HCT116 (cell line): Measurements from ENCODE around the gene RPL14. TPM values are rescaled to one million over a fixed set of nuclear protein-coding genes. Genes with fewer than 3 reads are reported as not detected.

Experiments
- ATAC-seq: fragments of 200-7000 bp; cut with Tn5 transposase; 2 replicates; pipeline ENCODE4 v1.9.1; 2020; ENCODE audit warnings: mild to moderate bottlenecking, moderate library complexity
- BruUV-seq: library from RNA; stranded (reverse); fragments of 400-500 nt; replicated peaks from 2 replicates; lab custom pipeline; 2021; lab: Mats Ljungman, UMichigan
- CTCF ChIA-PET: fragments of 300-600 bp; sonication (Branson Sonifier 250); formaldehyde crosslinking; loops from one replicate; lab custom pipeline; 2021; ENCODE audit warnings: antibody characterized with exemption; lab: Charles Lee
- POLR2A ChIA-PET: fragments of 300-600, 350-600 bp; sonication (Branson Sonifier 250); formaldehyde crosslinking; loops from one replicate; lab custom pipeline; 2021; ENCODE audit warnings: antibody characterized with exemption; lab: Charles Lee
- RAD21 ChIA-PET, 2 experiments: fragments of 300-600 bp; sonication (Branson Sonifier 250); formaldehyde crosslinking; loops; one replicate each; lab custom pipeline; 2023; ENCODE audit warnings: low total read pairs in 2 of 2; ENCODE audit not compliant: uncharacterized antibody in 2 of 2, unreplicated experiment in 2 of 2, low non-redundant PET in 1 of 2; lab: Charles Lee
- DNase-seq: peaks from one replicate; pipeline ENCODE4 v3.0.0-alpha.2; 2010; ENCODE audit warnings: low read depth, low spot score
- H2AFZ ChIP-seq: fragments of 200-600 bp; shearing (Covaris generic), sonication (generic); 2 replicates; pipeline ENCODE4 v1.6.1; 2017; ENCODE audit warnings: low read depth, mixed run types, mixed read lengths, antibody characterized with exemption, low read length; ENCODE audit not compliant: poor library complexity, severe bottlenecking
- H3K27ac ChIP-seq: 2 replicates; pipeline ENCODE4 v1.5.1; 2012; ENCODE audit warnings: low read depth, low read length
- H3K27me3 ChIP-seq: fragments of 200-600 bp; sonication (generic); 2 replicates; pipeline ENCODE4 v1.6.1; 2016; ENCODE audit warnings: mixed run types, low read length, mixed read lengths; ENCODE audit not compliant: insufficient read depth
- H3K36me3 ChIP-seq, 2 experiments: fragments of 200-500 bp in 1 of 2; fragments of 200-600 bp in 1 of 2; sonication (Bioruptor generic) in 1 of 2; sonication (generic) in 1 of 2; 2 replicates each; pipeline versions ENCODE4 v1.5.1 to v1.6.1; 2014 to 2016; ENCODE audit warnings: low read length in 2 of 2, inconsistent platforms in 1 of 2, mixed read lengths in 1 of 2, mixed run types in 1 of 2; ENCODE audit not compliant: insufficient read depth in 2 of 2, control insufficient read depth in 1 of 2
- H3K4me1 ChIP-seq, 2 experiments: fragments of 200-600 bp in 1 of 2; sonication (generic) in 1 of 2; 2 replicates each; pipeline versions ENCODE4 v1.5.1 to v1.6.1; 2012 to 2017; ENCODE audit warnings: low read length in 2 of 2, inconsistent platforms in 1 of 2, mild to moderate bottlenecking in 1 of 2, mixed read lengths in 1 of 2, mixed run types in 1 of 2, moderate library complexity in 1 of 2; ENCODE audit not compliant: insufficient read depth in 2 of 2, control insufficient read depth in 1 of 2
- H3K4me2 ChIP-seq: fragments of 200-600 bp; sonication (generic); 2 replicates; pipeline ENCODE4 v1.6.1; 2017; ENCODE audit warnings: mixed run types, low read length, mixed read lengths
- H3K4me3 ChIP-seq, 2 experiments: fragments of 200-600 bp in 1 of 2; sonication (generic) in 1 of 2; replicated peaks in 1 of 2; 2 replicates each; pipeline ENCODE4 v1.5.1; 2011 to 2016; ENCODE audit warnings: low read length in 2 of 2, control low read depth in 1 of 2, low read depth in 1 of 2, mild to moderate bottlenecking in 1 of 2, mixed read lengths in 1 of 2, mixed run types in 1 of 2
- H3K79me2 ChIP-seq: fragments of 200-600 bp; sonication (generic); 2 replicates; pipeline ENCODE4 v1.6.1; 2017; ENCODE audit warnings: mild to moderate bottlenecking, mixed run types, low read length, moderate library complexity, mixed read lengths; ENCODE audit not compliant: insufficient read depth
- H3K9ac ChIP-seq: fragments of 200-600 bp; sonication (generic); 2 replicates; pipeline ENCODE4 v1.6.1; 2016; ENCODE audit warnings: low read length, mixed read lengths
- H3K9me2 ChIP-seq: fragments of 200-600 bp; sonication (generic), shearing (Covaris generic); 2 replicates; pipeline ENCODE4 v1.6.1; 2017; ENCODE audit warnings: mixed run types, mild to moderate bottlenecking, moderate library complexity; ENCODE audit not compliant: insufficient read depth
- H3K9me3 ChIP-seq, 2 experiments: fragments of 200-500 bp in 1 of 2; fragments of 200-600 bp in 1 of 2; sonication (Bioruptor generic) in 1 of 2; sonication (generic) in 1 of 2; 2 replicates each; pipeline ENCODE4 v1.6.1; 2014 to 2017; ENCODE audit warnings: low read length in 2 of 2, mixed read lengths in 2 of 2, inconsistent platforms in 1 of 2, low read depth in 1 of 2, mild to moderate bottlenecking in 1 of 2, mixed run types in 1 of 2, moderate library complexity in 1 of 2; ENCODE audit not compliant: control insufficient read depth in 1 of 2, insufficient read depth in 1 of 2
- H4K20me1 ChIP-seq: fragments of 200-600 bp; sonication (generic), shearing (Covaris generic); 2 replicates; pipeline ENCODE4 v1.6.1; 2017; ENCODE audit warnings: mixed run types, mild to moderate bottlenecking, moderate library complexity; ENCODE audit not compliant: insufficient read depth
- ELF1 ChIP-seq: IDR thresholded peaks from 2 replicates; pipeline ENCODE4 v1.6.1; 2012; ENCODE audit warnings: low read depth, borderline replicate concordance
- JUND ChIP-seq: IDR thresholded peaks from 2 replicates; pipeline ENCODE4 v1.6.1; 2012
- POLR2A ChIP-seq: IDR thresholded peaks from 2 replicates; pipeline ENCODE4 v1.7.0; 2011; ENCODE audit warnings: borderline replicate concordance; ENCODE audit not compliant: insufficient read depth, insufficient read length; ENCODE audit errors: extremely low read depth
- POLR2AphosphoS5 ChIP-seq: IDR thresholded peaks from 2 replicates; pipeline ENCODE4 v1.6.1; 2011; ENCODE audit warnings: mild to moderate bottlenecking, low read depth, low read length, moderate library complexity
- SIN3A ChIP-seq: IDR thresholded peaks from 2 replicates; pipeline ENCODE4 v1.6.1; 2012; ENCODE audit warnings: low read depth
- SP1 ChIP-seq: IDR thresholded peaks from 2 replicates; pipeline ENCODE4 v1.6.1; 2012; ENCODE audit warnings: low read depth
- SRF ChIP-seq: IDR thresholded peaks from 2 replicates; pipeline ENCODE4 v1.6.1; 2012; ENCODE audit warnings: low read depth
- TCF7L2 ChIP-seq: IDR thresholded peaks from 2 replicates; pipeline ENCODE4 v1.7.0; 2011; ENCODE audit warnings: borderline replicate concordance, inconsistent platforms; ENCODE audit not compliant: insufficient read depth, insufficient read length; ENCODE audit errors: extremely low read depth
- YY1 ChIP-seq: IDR thresholded peaks from 2 replicates; pipeline ENCODE4 v1.6.1; 2011; ENCODE audit warnings: low read length, low read depth, moderate library complexity, mild to moderate bottlenecking; ENCODE audit not compliant: insufficient replicate concordance; ENCODE audit errors: extremely low read depth
- ZNF274 ChIP-seq: fragments of 200-500 bp; sonication (Bioruptor generic); IDR thresholded peaks from 2 replicates; pipeline ENCODE4 v1.6.1; 2014; ENCODE audit warnings: mild to moderate bottlenecking, low read depth, low read length, inconsistent platforms
- intact Hi-C: fragments of 100-400 bp; cut with micrococcal nuclease; formaldehyde crosslinking; loops from 2 replicates; pipeline ENCODE4 v1.10.0; 2022
- total RNA-seq: library from RNA; stranded (reverse); gene quantifications from one replicate; pipeline ENCODE4 v1.2.1, GENCODE V29; 2021; ENCODE audit not compliant: unreplicated experiment
- TF ChIP-seq, protein P1 (sequence below): IDR thresholded peaks from 2 replicates; pipeline ENCODE4 v1.6.1; 2012
- TF ChIP-seq, protein P2 (sequence below): IDR thresholded peaks from 2 replicates; pipeline ENCODE4 v1.6.1; 2012

RPL14 gene
- total RNA-seq, 1 experiment from 2014 or later = 2,938 TPM

GRCh38 chr3:40414270-40414669 lies 42.9 kb upstream of the RPL14 start:
- DNase-seq (no peak), ATAC-seq (no peak)
- Histone ChIP-seq H3K9me2 (no peaks in the 10 kb centered on the region), H3K9ac (no peak overlapping the region), H3K27me3 (peaks cover 22% of the 10 kb centered on the region; the same call in 1 of the 2 replicates), H3K4me2 (no peak overlapping the region), H2AFZ (no peak overlapping the region), H3K9me3 (no peaks in the 10 kb centered on the region), H3K27ac (no peak overlapping the region), H3K4me3 (no peak overlapping the region), H3K79me2 (no peaks in the 10 kb centered on the region)
- CTCF ChIA-PET = no interaction called here
- RAD21 ChIA-PET = interaction anchor here in 1 of 2 experiments (0.6 kb wide), 1 partner anchor 20 kb away, joined by 4 read pairs; no protein-coding TSS in a partner anchor
- intact Hi-C loops = no loop called here
- no TSS peak for BruUV-seq
- no peak for TF ChIP-seq ELF1
- TF ChIP-seq, protein P1, sequence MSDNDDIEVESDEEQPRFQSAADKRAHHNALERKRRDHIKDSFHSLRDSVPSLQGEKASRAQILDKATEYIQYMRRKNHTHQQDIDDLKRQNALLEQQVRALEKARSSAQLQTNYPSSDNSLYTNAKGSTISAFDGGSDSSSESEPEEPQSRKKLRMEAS = no peak
- no peak for TF ChIP-seq YY1
- TF ChIP-seq SP1 = no peak
- no peak for TF ChIP-seq SIN3A
- TF ChIP-seq, protein P2, sequence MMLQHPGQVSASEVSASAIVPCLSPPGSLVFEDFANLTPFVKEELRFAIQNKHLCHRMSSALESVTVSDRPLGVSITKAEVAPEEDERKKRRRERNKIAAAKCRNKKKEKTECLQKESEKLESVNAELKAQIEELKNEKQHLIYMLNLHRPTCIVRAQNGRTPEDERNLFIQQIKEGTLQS = no peak
- TF ChIP-seq TCF7L2 = no peak
- TF ChIP-seq POLR2A = no peak
- TF ChIP-seq JUND = no peak
- TF ChIP-seq ZNF274 = no peak
- no peak for TF ChIP-seq SRF
- TF ChIP-seq POLR2AphosphoS5 = no peak
- TF ChIP-seq, all 23 proteins: peak for 0
- H3K36me3 ChIP-seq = no peaks in the 10 kb centered on the region
- POLR2A ChIA-PET = no interaction called here
- H3K4me1 ChIP-seq = peaks cover 0 to 4% of the 10 kb centered on the region in 2 experiments; a peak in 1 of 4 replicates
- no peaks in the 10 kb centered on the region for H4K20me1 ChIP-seq
